Activated gamma-delta T cell treated with anti-CD3 and anti-CD28 coated beads, Interleukin-2, amount 50 U/mL, for 16 hours (primary cell): ENCODE data around the gene ABCA8.
"Not testable (repeated sequence)": the region's sequence is repeated elsewhere in the genome, so short reads cannot be mapped to it uniquely, and the experiment has no call there.

Experiments used
- DNase-seq: peaks from one replicate; pipeline ENCODE4 v3.0.0-alpha.2; 2020; ENCODE audit warnings: low read depth

ABCA8 gene, protein sequence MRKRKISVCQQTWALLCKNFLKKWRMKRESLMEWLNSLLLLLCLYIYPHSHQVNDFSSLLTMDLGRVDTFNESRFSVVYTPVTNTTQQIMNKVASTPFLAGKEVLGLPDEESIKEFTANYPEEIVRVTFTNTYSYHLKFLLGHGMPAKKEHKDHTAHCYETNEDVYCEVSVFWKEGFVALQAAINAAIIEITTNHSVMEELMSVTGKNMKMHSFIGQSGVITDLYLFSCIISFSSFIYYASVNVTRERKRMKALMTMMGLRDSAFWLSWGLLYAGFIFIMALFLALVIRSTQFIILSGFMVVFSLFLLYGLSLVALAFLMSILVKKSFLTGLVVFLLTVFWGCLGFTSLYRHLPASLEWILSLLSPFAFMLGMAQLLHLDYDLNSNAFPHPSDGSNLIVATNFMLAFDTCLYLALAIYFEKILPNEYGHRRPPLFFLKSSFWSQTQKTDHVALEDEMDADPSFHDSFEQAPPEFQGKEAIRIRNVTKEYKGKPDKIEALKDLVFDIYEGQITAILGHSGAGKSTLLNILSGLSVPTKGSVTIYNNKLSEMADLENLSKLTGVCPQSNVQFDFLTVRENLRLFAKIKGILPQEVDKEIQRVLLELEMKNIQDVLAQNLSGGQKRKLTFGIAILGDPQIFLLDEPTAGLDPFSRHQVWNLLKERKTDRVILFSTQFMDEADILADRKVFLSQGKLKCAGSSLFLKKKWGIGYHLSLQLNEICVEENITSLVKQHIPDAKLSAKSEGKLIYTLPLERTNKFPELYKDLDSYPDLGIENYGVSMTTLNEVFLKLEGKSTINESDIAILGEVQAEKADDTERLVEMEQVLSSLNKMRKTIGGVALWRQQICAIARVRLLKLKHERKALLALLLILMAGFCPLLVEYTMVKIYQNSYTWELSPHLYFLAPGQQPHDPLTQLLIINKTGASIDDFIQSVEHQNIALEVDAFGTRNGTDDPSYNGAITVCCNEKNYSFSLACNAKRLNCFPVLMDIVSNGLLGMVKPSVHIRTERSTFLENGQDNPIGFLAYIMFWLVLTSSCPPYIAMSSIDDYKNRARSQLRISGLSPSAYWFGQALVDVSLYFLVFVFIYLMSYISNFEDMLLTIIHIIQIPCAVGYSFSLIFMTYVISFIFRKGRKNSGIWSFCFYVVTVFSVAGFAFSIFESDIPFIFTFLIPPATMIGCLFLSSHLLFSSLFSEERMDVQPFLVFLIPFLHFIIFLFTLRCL (N-terminal part only)

DNA sequence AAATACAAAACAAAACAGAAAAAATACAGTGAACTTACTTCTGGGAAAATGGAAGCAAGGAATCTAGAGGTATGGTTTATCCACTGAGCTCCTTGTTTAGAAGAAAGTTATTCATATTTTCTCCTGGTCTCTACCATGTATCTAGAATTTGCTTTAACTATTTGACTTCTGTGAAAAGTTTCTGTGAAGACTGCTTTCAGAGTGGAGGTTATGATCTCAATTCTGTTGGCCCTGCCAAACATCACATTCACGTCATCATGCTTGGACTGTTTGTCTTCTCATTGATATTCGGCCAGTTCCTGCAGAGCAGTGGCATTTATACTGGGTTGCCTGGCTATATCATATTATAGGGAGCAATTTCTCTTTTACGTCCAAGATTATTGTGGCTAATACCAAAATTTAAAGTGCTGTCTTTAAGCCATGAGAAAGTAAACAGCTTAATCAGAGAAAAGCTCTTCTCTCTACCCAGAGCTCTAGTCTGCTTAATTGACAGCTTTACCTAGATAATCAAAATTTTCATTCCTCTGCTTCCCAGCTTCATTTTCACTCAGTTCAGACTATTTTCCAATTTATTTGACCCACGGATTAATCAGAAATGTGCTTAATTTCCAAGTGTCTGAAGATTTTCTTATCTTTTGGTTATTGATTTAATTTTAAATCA lies at the start of gene ABCA8:
TSS of gene ABCA8 (minus strand) at position 212 of the 661 bp plus-strand sequence. CDS start 13,358 bp downstream, outside the sequence.
- no peak for DNase-seq

DNA sequence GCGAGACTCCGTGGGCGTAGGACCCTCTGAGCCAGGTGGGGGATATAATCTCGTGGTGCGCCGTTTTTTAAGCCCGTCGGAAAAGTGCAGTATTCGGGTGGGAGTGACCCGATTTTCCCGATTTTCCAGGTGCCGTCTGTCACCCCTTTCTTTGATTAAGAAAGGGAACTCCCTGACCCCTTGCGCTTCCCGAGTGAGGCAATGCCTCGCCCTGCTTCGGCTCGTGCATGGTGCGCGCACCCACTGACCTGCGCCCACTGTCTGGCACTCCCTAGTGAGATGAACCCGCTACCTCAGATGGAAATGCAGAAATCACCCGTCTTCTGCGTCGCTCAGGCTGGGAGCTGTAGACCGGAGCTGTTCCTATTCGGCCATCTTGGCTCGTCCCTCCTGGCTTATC lies 49.6 kb upstream of the ABCA8 start:
- not testable (repeated sequence) for DNase-seq

DNA sequence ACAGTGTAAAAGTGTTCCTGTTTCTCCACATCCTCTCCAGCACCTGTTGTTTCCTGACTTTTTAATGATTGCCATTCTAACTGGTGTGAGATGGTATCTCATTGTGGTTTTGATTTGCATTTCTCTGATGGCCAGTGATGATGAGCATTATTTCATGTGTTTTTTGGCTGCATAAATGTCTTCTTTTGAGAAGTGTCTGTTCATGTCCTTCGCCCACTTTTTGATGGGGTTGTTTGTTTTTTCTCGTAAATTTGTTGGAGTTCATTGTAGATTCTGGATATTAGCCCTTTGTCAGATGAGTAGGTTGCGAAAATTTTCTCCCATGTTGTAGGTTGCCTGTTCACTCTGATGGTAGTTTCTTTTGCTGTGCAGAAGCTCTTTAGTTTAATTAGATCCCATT lies 44.6 kb upstream of the ABCA8 start:
- not testable (repeated sequence) for DNase-seq

DNA sequence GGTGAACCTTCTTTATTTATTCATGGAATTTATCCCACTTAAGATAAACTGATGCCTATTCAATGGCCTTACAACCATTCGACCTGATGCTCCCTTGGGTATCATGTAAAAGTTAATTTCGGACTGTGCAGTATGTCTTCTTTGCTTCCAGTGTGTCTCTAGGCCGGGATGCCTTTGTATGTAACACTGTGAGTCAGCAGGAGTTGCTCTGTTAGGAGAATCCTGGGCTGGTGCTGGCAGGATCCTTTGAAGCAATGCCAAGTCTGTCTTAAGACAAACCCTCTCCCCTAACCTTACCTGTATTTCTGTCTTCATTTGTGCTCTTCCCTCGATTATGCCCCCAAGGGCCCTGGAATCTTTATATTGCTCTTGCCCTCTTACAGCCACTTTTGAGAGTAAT lies 37.9 kb upstream of the ABCA8 start:
- no peak for DNase-seq

DNA sequence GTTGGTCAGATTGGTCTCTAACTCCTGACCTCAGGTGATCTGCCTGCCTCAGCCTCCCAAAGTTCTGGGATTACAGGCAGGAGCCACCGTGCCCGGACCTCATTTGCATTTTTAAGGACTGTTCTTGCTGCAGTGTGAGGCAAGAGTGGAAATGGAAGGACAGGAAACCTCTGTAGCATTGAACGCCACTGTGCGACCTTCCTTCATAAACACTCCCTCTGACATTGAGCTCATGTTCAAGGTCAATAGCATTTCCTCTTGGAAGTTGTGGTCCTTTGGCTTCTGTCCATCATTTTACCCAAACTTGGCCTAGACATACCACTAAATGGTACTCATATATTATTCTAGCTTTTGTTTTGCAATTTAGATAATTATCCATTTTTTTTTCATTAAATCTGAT lies 32.8 kb upstream of the ABCA8 start:
- no peak for DNase-seq

DNA sequence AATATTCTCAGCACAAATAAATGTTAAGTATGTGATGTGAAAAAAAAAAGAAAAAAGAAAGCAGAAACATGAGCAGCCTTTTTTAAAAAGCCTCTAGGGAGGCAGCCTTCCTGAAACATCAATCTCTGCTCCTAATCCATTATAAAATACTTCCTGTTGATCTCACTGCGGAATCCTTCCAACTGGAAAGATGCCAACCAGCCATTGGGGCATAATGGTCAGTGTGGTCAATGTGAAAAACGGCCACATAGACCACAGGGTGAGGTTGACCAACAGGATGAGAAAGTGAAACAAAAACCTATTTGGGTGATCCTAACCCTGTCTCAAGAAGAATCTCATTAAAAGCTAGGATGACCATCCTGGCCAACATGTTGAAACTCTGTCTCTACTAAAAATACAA lies 26.1 kb upstream of the ABCA8 start:
- no peak for DNase-seq

DNA sequence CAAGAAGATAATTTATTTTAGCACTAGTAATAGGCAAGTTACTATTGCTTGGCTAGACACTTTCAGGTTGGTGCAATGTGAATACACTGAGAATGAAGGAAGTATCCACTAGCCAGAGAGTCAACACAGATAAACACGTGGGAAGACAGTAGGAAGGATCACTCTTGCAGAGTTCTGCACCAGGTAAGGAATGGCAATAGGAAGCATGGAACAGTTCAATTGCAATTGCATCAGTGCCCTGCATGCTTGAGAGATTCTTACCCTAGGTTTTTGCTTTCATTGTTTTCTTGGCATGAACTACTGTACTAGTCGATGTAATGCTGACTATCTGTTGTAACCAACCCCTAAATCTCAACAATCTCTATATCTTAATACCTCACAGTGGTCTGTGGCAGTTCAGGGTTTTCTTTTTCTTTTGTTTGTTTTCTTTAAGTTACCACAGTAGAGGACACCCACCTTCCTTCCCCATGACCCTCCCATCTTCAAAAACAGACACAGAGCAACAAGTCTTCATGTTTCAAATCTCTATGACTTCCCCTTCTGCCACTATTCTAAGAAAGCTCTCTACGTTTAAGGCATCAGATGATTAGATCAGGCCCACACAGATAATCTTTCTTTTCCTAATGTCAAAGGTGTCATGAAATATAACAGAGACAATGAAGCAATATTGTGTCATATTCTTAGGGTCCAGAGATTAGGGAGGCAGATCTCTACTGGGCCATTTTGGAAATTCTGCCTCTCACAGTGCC lies 18.1 kb upstream of the ABCA8 start:
- DNase-seq, result no peak

DNA sequence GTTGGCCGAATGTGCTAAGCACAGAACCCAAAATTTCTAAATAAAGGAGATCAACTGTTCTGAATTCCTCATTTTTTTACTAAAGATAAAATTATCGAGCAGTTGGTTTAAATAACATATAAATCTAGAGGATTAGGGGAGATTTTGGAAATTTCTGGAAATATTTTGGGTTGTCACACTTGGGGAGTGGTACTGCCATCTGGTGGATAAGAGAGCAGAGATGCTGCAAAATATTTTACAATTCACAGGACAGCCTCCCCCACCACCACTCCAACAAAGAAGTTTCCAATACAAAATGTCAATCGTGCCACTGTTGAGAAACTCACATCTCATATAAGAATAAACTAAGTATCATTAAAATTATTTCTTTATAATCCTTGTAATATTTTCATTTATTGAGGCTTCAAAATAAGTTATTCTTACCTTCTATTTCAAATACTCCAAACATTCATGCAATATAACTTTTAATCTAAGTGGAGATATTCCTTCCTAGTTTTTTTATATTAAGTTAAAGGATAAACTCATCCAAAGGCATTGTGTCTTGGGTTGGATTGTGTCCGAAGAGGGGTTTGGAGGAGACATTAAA lies 17.0 kb upstream of the ABCA8 start:
- DNase-seq, result no peak

DNA sequence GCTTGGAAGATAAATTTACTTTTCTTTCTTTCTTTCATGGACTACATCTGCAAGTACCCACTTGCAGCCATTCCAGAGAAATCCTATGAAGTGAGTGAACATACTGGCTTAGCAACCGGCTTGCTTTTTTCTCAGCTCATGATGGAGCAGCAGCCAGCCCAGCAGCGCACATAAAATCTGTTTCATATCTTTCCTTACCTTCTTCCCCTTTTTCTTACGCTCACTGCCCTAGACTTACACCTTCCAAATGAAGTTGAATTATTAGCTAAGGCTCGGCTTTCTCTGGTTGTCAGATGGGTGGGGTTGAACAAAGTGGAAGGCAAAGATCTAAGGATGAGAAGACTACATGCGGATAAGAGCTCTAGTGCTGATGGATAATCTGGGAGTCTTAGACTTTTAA lies 13.9 kb upstream of the ABCA8 start:
- no peak for DNase-seq

DNA sequence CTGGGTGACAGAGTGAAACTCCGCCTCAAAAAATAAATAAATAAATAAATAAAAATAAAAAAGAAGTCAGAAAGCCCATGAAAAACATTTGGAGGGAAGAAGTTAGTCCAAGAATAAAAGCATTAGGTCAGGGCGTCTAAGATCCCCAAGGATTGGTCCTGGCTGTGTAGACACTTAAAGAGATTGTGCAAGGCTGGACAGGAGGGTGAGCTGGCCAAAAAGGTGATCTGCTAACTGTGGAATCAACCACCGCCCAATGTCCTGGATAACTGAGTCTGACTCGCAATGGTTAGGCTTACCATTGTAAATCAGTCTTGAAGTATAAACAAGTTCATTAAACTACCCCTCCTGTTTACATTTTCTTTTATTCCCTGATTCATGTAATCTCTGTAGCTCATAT lies 8.8 kb upstream of the ABCA8 start:
- DNase-seq, result no peak

DNA sequence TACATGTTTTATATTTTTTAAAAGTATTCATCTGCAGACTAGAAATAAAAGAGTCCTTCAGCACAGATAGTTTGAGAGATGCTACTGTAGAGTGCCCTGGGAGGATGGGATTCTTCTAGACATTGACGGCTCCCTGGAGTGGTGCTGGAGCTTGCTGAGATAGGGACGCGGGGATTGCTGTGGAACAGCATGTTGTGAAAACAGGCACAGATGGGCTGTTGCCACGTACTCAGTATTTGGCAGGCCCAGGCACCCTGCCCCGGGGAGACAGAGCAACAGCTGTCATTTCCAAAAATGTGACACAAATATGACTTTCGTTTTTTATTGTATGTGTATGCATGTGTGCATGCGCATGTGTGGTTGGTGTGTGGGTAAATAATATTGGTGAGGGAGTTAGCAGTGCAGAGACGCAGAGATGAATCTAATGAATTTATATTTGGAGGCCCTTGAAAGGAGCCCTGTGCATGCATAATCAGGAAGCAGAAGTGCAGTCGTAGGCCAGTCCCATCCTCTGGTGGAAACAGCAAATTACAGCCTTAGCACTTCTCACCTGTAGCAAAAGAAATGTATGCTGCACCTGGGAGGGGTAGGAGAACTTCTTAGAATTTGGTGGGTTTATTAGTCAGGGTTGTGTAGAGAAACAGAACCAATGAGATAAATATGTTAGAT lies 6.2 kb upstream of the ABCA8 start:
- DNase-seq, result no peak

DNA sequence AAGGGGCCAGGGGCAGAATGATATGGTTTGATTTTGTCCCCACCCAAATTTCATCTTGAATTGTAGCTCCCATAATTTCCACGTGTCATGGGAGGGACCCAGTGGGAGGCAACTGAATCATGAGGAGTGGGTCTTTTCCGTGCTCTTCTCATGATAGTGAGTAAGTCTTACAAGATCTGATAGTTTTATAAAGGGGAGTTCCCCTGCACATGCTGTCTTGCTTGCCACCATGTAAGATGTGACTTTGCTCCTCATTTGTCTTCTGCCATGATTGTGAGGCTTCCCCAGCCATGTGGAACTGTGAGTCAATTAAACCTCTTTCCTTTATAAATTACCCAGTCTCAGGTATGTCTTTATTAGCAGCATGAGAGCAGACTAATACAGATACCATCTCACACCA lies 3.9 kb upstream of the ABCA8 start:
- not testable (repeated sequence) for DNase-seq

DNA sequence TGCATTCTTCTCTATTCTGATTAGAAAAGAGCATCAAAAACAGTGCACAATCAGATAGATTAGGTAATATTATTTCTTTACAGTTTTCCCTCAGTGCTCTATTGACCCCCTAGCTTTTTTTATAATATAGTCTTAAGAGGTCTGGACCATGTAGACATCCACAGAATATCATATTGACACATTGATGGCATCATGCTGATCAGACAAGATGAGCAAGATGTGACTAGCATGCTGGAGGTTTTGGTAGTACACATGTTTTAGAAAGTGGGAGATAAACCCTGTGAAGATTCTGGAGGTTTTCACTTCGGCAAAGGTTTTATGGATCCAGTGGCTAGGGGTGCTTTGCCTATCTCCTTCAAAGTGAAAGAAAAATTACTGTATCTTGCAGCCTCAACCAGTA lies 2.8 kb upstream of the ABCA8 start:
- no peak for DNase-seq

DNA sequence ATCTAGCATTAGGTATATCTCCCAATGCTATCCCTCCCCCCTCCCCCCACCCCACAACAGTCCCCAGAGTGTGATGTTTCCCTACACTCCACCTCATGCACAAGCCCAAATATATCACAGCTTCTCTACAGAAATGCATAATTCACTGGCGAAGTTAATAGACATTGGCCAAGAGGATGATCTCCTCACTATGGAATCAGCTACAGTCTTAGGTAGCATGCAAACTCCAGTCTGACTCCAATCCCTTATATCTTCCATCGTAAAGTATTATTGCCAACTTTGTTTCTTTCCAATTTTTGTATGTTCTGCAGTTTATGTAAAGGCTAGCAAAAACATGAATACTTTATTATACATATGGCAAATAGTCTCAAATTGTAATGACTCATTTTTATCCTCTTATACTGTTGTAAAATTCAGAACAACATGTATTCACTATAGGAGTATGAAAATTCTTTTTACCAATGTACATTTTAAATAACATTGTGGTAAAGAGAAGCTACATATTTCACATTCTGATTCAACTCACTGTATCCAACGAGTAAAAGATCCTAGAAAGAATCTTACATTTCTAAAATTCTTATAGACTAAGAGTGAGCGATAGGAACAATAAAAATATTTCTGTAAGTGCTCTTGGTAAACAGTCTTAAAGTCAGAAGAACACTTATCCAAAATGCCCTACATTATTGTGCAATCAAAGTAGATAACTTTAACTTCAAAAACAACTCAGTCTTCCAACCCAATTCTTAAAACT lies 871 bp downstream of the ABCA8 start:
- no peak for DNase-seq

DNA sequence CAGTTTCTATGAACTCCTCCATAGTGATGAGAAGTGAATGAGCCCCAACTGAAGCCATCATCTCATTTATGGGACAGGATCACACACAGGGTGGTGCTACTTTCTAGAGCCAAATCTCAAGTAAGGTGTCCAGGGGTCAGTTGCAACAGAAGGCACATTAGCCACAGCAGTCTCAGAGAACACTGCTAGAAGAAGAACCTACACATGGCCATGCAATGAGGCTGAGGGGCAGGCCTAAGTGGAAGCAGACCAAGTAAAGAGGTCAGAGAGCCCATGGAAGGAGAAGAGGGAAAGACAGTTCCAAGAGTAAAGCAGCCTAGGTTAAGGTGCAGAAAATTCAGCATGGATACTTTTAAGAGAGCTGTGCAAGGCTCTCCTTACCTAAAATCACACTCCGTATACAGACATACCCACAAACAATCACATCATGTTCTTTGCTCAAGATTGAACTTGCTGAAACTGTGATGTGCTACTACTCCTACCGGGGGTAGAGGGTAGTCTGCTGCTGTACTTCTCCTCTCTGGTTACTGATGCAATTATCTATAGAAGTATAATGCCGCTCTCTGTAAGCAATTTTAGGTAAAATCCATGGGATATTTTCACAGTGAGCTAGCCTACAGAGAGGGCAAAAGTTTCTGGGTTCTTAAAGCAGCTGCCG lies 1.7 kb downstream of the ABCA8 start:
- no peak for DNase-seq

DNA sequence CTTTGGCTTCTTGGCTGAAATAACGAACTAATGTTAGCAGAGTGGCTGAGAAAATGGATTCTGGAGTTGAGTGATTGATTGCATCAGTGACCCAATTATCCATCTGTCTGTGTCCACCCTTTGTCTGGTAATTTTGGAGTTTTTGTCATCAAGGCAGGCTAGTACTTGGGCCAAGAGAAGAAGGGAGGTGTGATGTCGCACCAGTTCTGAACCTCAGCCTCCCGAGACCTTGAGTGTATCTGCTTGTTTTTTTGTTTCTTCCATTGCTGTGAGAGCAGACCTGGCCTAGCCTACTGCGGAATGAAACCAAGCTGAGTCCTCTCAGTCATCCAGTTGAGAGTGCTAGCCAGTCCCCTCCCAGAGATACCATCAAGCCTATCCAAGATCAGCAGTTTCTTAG lies 4.5 kb downstream of the ABCA8 start:
- no peak for DNase-seq

DNA sequence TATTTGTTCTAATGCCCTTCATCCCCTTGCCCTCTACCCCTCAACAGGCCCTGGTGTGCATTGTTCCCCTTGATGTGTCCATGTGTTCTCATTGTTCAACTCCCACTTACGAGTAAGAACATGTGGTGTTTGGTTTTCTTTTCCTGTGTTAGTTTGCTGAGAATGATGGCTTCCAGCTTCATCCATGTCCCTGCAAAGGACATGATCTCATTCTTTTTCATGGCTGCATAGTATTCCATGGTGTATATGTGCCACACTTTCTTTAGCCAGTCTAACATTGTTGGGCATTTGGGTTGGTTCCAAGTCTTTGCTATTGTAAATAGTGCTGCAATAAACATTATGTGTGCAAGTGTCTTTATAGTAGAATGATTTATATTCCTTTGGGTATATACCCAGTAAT lies 7.3 kb downstream of the ABCA8 start:
- DNase-seq, result not testable (repeated sequence)

DNA sequence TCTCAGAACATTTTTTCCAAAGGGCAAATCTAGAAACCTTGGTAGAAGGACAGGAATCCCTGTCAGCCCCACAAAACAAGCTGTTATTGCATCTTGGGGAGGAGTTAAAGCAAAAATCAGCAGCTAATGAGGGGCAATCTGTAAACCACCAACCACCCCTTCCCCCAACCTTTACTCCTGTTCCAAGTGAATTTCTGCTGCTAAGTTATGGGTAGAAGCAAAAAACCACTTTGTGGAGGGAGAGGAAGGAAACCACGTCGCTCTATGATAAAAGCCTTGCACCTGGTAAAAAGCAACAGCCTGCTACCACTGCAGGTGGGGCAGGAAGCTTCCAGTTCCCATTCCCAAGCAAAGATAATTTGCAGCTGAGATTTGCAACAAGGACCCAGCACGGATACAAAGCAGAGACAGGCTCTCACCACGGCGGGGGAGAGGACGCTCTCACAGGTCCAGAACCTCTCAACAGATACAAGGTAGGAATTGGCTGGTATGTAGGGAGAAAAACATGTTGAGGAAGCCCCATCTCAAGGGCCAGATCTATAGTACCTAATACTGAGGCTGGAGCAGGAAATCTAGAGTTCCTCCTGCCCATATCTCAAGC lies 10.7 kb downstream of the ABCA8 start:
- DNase-seq, result no peak

DNA sequence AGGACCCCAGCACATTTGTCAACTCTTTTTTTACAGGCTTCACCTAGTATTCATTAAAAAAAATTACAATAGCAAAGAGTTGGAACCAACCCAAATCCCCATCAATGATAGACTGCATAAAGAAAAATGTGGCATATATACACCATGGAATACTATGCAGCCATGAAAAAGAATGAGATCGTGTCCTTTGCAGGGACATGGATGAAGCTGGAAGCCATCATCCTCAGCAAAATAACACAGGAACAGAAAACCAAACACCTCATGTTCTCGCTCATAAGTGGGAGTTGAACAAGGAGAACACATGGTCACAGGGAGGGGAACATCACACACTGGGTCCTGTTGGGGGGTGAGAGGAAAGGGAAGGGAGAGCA lies 11.4 kb downstream of the ABCA8 start:
- not testable (repeated sequence) for DNase-seq
